Measurements from ENCODE around the gene SLC22A7. TPM values are rescaled to one million over a fixed set of nuclear protein-coding genes. Genes with fewer than 3 reads are reported as not detected.
"Not testable (repeated sequence)": the region's sequence is repeated elsewhere in the genome, so short reads cannot be mapped to it uniquely, and the experiment has no call there.

Gene SLC22A7
- total RNA-seq, 1 donor from 2014 or later, result not detected

- intact Hi-C loops (cut with DNase I), result no loop called here
- DNase-seq, result no peak
- ATAC-seq (ENCODE audit: poor library complexity), result peak; percentile 11
Observed at GRCh38 chr6:43308990-43309477, 11.0 kb downstream of the SLC22A7 start.

GRCh38 chr6:43310134-43310533 is 12.1 kb downstream of the SLC22A7 start:
- ATAC-seq (ENCODE audit: poor library complexity) (no peak), DNase-seq (no peak)
- intact Hi-C loops (cut with DNase I), result no loop called here

GRCh38 chr6:43310624-43311023 is 12.6 kb downstream of the SLC22A7 start:
- ATAC-seq (ENCODE audit: poor library complexity) (no peak), DNase-seq (no peak)
- intact Hi-C loops (cut with DNase I), result no loop called here

GRCh38 chr6:43311666-43312065 is 13.6 kb downstream of the SLC22A7 start:
- no peak for DNase-seq
- no peak for ATAC-seq (ENCODE audit: poor library complexity)
- intact Hi-C loops (cut with DNase I), result no loop called here

- intact Hi-C loops (cut with DNase I), result no loop called here
- ATAC-seq (ENCODE audit: poor library complexity) (no peak), DNase-seq (no peak)
Observed at GRCh38 chr6:43313813-43314212, 15.8 kb downstream of the SLC22A7 start.

GRCh38 chr6:43318011-43318410 is 20.0 kb downstream of the SLC22A7 start:
- intact Hi-C loops (cut with DNase I), result no loop called here
- ATAC-seq (ENCODE audit: poor library complexity), result no peak
- no peak for DNase-seq

GRCh38 chr6:43325876-43326275 is 27.8 kb downstream of the SLC22A7 start:
- DNase-seq (no peak), ATAC-seq (ENCODE audit: poor library complexity) (no peak)
- intact Hi-C loops (cut with DNase I), result no loop called here

- intact Hi-C loops (cut with DNase I), result no loop called here
- peak; percentile 63 for DNase-seq
- peak; percentile 97 for ATAC-seq (ENCODE audit: poor library complexity)
Observed at GRCh38 chr6:43328528-43328927, 30.5 kb downstream of the SLC22A7 start.

GRCh38 chr6:43331470-43331869 is 33.4 kb downstream of the SLC22A7 start:
- intact Hi-C loops (cut with DNase I), result loop anchor here (5.0 to 10.0 kb wide), 2 partner anchors 64 to 427 kb away; no protein-coding TSS in a partner anchor
- no peak for DNase-seq
- ATAC-seq (ENCODE audit: poor library complexity), result no peak

- intact Hi-C loops (cut with DNase I), result loop anchor here (5.0 to 10.0 kb wide), 2 partner anchors 65 to 427 kb away; no protein-coding TSS in a partner anchor
Observed at GRCh38 chr6:43331891-43332290, 33.8 kb downstream of the SLC22A7 start.

GRCh38 chr6:43334466-43335095 is 36.5 kb downstream of the SLC22A7 start:
- peak; percentile 66 for ATAC-seq (ENCODE audit: poor library complexity)
- no peak for DNase-seq
- intact Hi-C loops (cut with DNase I), result loop anchor here (5.0 to 10.0 kb wide), 2 partner anchors 67 to 430 kb away; no protein-coding TSS in a partner anchor

More at GRCh38 chr6:43331891-43332290, 33.8 kb downstream of the SLC22A7 start:
- DNase-seq, result no peak
- no peak for ATAC-seq (ENCODE audit: poor library complexity)

- ATAC-seq (ENCODE audit: poor library complexity) (no peak), DNase-seq (no peak)
- intact Hi-C loops (cut with DNase I), result loop anchor here (10.0 kb wide), 1 partner anchor 431 kb away; no protein-coding TSS in a partner anchor
Observed at GRCh38 chr6:43335469-43335868, 37.4 kb downstream of the SLC22A7 start.

- intact Hi-C loops (cut with DNase I), result loop anchor here (10.0 kb wide), 1 partner anchor 432 kb away; no protein-coding TSS in a partner anchor
- no peak for DNase-seq
- ATAC-seq (ENCODE audit: poor library complexity), result no peak
Observed at GRCh38 chr6:43336382-43336781, 38.3 kb downstream of the SLC22A7 start.

GRCh38 chr6:43338243-43338642 is 40.2 kb downstream of the SLC22A7 start:
- intact Hi-C loops (cut with DNase I), result loop anchor here (10.0 kb wide), 1 partner anchor 433 kb away; no protein-coding TSS in a partner anchor
- DNase-seq, result no peak
- ATAC-seq (ENCODE audit: poor library complexity), result no peak

- DNase-seq, result no peak
- intact Hi-C loops (cut with DNase I), result loop anchor here (10.0 kb wide), 1 partner anchor 434 kb away; no protein-coding TSS in a partner anchor
- no peak for ATAC-seq (ENCODE audit: poor library complexity)
Observed at GRCh38 chr6:43339168-43339567, 41.1 kb downstream of the SLC22A7 start.

GRCh38 chr6:43346243-43346642 is 48.2 kb downstream of the SLC22A7 start:
- intact Hi-C loops (cut with DNase I); DNase-seq; ATAC-seq (ENCODE audit: poor library complexity): not testable (repeated sequence)

GRCh38 chr6:43347021-43347420 is 49.0 kb downstream of the SLC22A7 start:
- DNase-seq (no peak), ATAC-seq (ENCODE audit: poor library complexity) (no peak)
- intact Hi-C loops (cut with DNase I), result no loop called here

GRCh38 chr6:43347444-43347843 is 49.4 kb downstream of the SLC22A7 start:
- no peak for DNase-seq
- intact Hi-C loops (cut with DNase I), result no loop called here
- ATAC-seq (ENCODE audit: poor library complexity), result no peak

GRCh38 chr6:43351951-43352350 is 53.9 kb downstream of the SLC22A7 start:
- intact Hi-C loops (cut with DNase I); DNase-seq; ATAC-seq (ENCODE audit: poor library complexity): not testable (repeated sequence)

Measured in Right ventricle myocardium superior (tissue), 1 donor.